Metanephros (tissue), 1 donor: ENCODE results near the gene CLSTN1. TPM values are rescaled to one million over a fixed set of nuclear protein-coding genes. Genes with fewer than 3 reads are reported as not detected.

ENCODE experiments used
- total RNA-seq: library from RNA; depleted of rRNA; stranded (reverse); fragments of >200 nt; gene quantifications from one replicate; pipeline ENCODE4 v1.2.3, GENCODE V29; 2014

Gene CLSTN1
- 114 TPM for total RNA-seq

GRCh38 chr1:9823943-9824701, at the start of gene CLSTN1:
CLSTN1 (minus strand) TSS chr1:9823965; CDS start chr1:9823733, 232 bp downstream.

Other genes with a start within 250 kb of the CLSTN1 start
- gene TMEM201, start 235.1 kb downstream of the CLSTN1 start, total RNA-seq: 23.1 TPM
- 13.8 TPM for gene PIK3CD, start 172.2 kb downstream of the CLSTN1 start, total RNA-seq
- gene CTNNBIP1, start 86.3 kb upstream of the CLSTN1 start, total RNA-seq: 29.3 TPM
- gene LZIC, start 119.4 kb upstream of the CLSTN1 start, total RNA-seq: 38.4 TPM
- 15.5 TPM for gene NMNAT1, start 119.5 kb upstream of the CLSTN1 start, total RNA-seq
- gene RBP7, start 173.3 kb upstream of the CLSTN1 start, total RNA-seq: 27.9 TPM
- 50.6 TPM for gene UBE4B, start 209.0 kb upstream of the CLSTN1 start, total RNA-seq